HG03442 (cell line): ENCODE data around the gene PLEKHA5.

ENCODE experiments used
- ATAC-seq: cut with Tn5 transposase; IDR thresholded peaks from one replicate; pipeline ENCODE4 v1.9.1; 2021; ENCODE audit warnings: mild to moderate bottlenecking, moderate library complexity; ENCODE audit not compliant: unreplicated experiment

Gene PLEKHA5

DNA sequence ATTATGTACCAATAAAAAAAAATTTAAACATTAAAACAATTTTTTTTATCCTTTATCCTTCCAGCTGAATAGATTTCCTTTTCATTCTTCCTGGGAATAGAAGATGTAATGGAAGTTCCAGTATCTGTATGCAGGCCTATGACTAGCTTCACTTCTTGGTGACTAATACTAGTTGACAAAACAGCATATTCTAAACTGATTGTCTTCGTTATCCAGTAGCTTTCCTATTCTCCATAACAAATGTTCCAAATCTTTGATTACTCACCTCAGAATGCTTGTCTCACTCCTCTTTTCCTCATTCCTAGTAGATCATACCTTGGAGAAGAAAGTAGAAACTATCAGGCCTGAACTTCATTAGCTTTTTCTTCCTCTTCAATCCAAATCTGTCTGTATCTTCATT is 70.7 kb downstream of the PLEKHA5 start:
- ATAC-seq, result no peak

GRCh38 chr12:19201661-19202060 is 72.1 kb downstream of the PLEKHA5 start:
- no peak for ATAC-seq

GRCh38 chr12:19203013-19203412 is 73.5 kb downstream of the PLEKHA5 start:
- no peak for ATAC-seq

DNA sequence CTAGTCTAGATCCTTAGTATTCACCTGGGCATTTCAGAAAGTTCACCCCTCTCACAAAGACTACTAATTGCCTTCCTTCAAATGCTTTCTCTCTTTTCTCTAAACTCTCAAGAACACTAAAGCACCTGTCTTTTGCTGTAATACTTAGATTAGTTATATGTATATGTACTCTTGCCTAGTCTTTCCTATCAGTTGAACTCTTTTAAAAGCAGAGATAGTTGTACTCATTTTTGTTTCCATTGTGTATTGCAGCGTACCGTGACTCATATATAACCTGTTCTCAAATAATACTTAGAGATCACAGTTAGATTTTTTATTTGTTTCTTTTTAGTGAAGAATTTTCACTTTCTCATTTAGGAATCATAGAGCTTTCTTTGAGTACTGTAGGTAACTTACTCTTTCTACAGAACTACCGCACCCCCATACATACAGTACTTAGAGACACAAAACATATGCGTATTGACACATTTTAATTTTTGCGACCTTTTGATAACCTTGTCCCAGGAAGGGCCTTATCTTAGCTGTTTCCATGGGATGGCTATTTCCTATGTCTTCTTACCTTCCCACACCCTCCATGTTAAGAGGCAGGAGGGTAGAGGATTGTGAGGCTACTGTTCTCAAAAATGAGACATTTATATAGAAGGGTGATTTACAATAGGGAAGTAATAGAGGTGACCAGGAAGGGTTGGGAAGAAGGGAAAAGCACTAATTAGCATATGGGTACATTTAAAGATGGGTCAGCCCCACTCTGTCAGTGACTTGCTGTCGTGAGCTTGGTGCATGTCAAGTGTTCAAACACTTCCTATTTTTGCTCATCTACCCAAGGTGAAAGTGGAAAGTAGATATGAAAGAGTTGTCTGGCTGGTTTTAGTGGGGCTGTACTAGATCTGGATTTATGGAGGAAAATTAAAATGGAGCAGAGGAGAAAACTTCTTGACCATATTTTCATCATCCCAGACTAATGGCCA is 74.3 kb downstream of the PLEKHA5 start:
- no peak for ATAC-seq

GRCh38 chr12:19205120-19205519 is 75.6 kb downstream of the PLEKHA5 start:
- peak; percentile 65 for ATAC-seq

DNA sequence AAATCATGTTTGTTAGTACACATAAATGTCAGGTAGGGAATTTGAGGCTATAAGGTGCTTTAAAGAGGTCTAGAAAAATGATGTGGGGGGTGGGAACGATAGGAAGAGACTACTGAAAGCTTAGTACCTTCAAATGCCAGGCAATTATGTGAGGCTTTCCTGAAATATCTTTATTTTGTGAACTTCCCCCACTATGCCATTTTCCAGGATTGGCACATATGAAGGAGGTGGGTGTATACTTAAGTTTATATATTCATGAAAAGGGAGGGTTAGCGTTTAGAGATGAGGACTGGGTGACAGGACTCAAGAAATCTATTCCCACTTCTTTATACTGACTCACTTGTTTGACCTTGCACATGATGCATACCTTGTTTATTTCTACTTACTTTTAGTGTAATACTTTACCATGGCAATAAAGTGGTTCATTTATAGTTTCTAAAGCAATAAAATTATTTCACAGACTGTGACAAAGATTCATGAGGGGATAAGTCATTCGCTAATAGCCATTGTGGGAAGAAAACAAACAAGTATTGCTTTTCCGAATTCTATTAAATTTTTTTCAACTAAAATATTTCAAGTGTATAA is 77.1 kb downstream of the PLEKHA5 start:
- no peak for ATAC-seq

DNA sequence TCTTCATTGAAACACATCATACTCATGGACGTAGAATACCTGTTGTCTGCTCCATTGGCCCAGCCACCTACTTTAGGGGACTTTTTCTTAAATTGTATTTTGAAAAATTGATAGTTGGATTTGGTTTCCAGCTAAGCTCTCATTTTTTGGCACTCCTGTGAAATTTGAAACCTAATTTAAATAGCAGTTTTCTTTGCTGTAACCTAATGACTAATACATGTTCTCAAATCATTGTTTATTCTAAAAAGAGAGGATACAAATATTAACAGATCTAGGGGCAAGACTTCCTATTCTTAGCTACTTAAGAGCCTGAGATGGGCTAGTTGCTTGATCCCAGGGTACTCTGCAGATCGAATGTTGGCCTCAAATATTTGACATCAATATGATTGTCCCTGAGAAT is 78.9 kb downstream of the PLEKHA5 start:
- ATAC-seq, result no peak

- no peak for ATAC-seq
Observed at GRCh38 chr12:19209661-19210060, 80.1 kb downstream of the PLEKHA5 start.

GRCh38 chr12:19211802-19212201 is 82.3 kb downstream of the PLEKHA5 start:
- ATAC-seq, result no peak

- no peak for ATAC-seq
Observed at GRCh38 chr12:19212245-19212644, 82.7 kb downstream of the PLEKHA5 start.

GRCh38 chr12:19214020-19214419 is 84.5 kb downstream of the PLEKHA5 start:
- ATAC-seq, result no peak

- no peak for ATAC-seq
Observed at GRCh38 chr12:19215115-19215514, 85.6 kb downstream of the PLEKHA5 start.

GRCh38 chr12:19217446-19217845 is 87.9 kb downstream of the PLEKHA5 start:
- no peak for ATAC-seq

GRCh38 chr12:19220205-19220604 is 90.7 kb downstream of the PLEKHA5 start:
- no peak for ATAC-seq

GRCh38 chr12:19220852-19221466 is 91.4 kb downstream of the PLEKHA5 start:
- no peak for ATAC-seq

GRCh38 chr12:19222558-19222957 is 93.0 kb downstream of the PLEKHA5 start:
- no peak for ATAC-seq

DNA sequence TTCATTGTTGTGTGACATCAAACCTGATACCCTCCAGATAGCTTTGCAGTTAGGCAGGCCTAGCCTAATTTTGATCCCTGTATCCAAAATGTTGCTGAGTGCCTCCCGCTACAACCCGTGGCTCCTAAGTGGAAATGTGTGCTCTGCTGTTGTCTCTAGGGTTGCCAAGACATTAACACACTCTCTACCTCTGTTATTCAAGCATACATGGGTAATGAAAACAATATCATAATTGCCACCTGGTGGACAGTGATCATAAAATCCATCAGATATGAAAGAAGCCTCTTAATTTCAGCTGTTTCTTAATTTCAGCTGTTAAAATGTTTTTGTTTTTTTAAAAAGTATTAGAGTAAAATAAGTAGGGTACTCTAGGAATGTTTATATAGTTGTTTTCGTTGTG is 93.5 kb downstream of the PLEKHA5 start:
- no peak for ATAC-seq

DNA sequence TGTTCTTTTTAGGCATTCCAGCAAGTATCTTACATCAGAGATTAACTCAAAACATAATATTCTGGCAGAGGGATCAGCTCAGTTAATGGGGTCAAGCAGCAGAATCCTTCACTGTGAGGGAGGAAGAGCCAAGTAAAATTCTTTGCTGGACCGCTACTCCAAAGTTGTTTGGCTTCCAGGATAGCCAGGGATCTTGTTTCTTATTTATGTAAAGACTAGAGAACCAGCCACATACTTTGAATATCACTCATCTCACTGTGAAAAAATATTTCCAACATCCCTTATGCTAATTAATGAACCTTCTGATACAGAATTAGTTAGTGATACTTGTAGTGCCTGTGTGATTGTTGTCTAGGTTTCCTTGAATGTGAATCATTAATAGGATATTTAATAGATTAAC is 94.2 kb downstream of the PLEKHA5 start:
- ATAC-seq, result no peak

- no peak for ATAC-seq
Observed at GRCh38 chr12:19224746-19225145, 95.2 kb downstream of the PLEKHA5 start.

GRCh38 chr12:19227190-19227879 is 97.8 kb downstream of the PLEKHA5 start:
- no peak for ATAC-seq

- ATAC-seq, result no peak
Observed at GRCh38 chr12:19227880-19228210, 98.3 kb downstream of the PLEKHA5 start.
